IMR-90 (cell line): Measurements from ENCODE around the gene SRC. TPM values are rescaled to one million over a fixed set of nuclear protein-coding genes. Genes with fewer than 3 reads are reported as not detected.

Experiments
- ATAC-seq: fragments of 200-7000 bp; cut with Tn5 transposase; 2 replicates; pipeline ENCODE4 v1.9.1; 2020; ENCODE audit warnings: low read depth, mild to moderate bottlenecking, moderate library complexity
- BruUV-seq: library from RNA; stranded (reverse); fragments of 400-500 nt; replicated peaks from 2 replicates; lab custom pipeline; 2021; lab: Mats Ljungman, UMichigan
- CTCF ChIA-PET: fragments of 300-600 bp; formaldehyde crosslinking; extraction: SDS; loops from one replicate; lab custom pipeline; 2021; ENCODE audit warnings: antibody characterized with exemption; lab: Yijun Ruan, JAX
- POLR2A ChIA-PET: fragments of 300-600 bp; sonication (Branson Sonifier 250); formaldehyde crosslinking; loops from one replicate; lab custom pipeline; 2022; ENCODE audit warnings: antibody characterized with exemption; ENCODE audit not compliant: unreplicated experiment; lab: Charles Lee
- DNase-seq: peaks from one replicate; pipeline ENCODE4 v3.0.0; 2013
- H2AFZ ChIP-seq: replicated peaks from 2 replicates; pipeline ENCODE3; 2013; ENCODE audit warnings: low read length, mild to moderate bottlenecking; ENCODE audit not compliant: poor library complexity
- H2AK5ac ChIP-seq: 2 replicates; pipeline ENCODE4 v1.6.1; 2013; ENCODE audit warnings: low read depth, low read length, inconsistent platforms
- H2AK9ac ChIP-seq: replicated peaks from 2 replicates; pipeline ENCODE3; 2013; ENCODE audit warnings: mild to moderate bottlenecking, low read depth, low read length, moderate library complexity; ENCODE audit not compliant: poor library complexity
- H2BK120ac ChIP-seq: 2 replicates; pipeline ENCODE4 v1.6.1; 2013; ENCODE audit warnings: low read depth, low read length, inconsistent platforms
- H2BK15ac ChIP-seq: 3 replicates; pipeline ENCODE4 v1.6.1; 2013; ENCODE audit warnings: low read depth, low read length, inconsistent platforms
- H2BK20ac ChIP-seq: 2 replicates; pipeline ENCODE4 v1.6.1; 2013; ENCODE audit warnings: low read depth, mild to moderate bottlenecking, inconsistent platforms, low read length, moderate library complexity
- H2BK5ac ChIP-seq: 2 replicates; pipeline ENCODE4 v1.6.1; 2013; ENCODE audit warnings: mild to moderate bottlenecking, low read depth, low read length, inconsistent platforms; ENCODE audit not compliant: poor library complexity, severe bottlenecking
- H3K14ac ChIP-seq: replicated peaks from 2 replicates; pipeline ENCODE4 v1.6.1; 2013; ENCODE audit warnings: low read depth, low read length, inconsistent platforms
- H3K18ac ChIP-seq: 2 replicates; pipeline ENCODE4 v1.6.1; 2013; ENCODE audit warnings: low read depth, low read length, control low read depth
- H3K23ac ChIP-seq: 2 replicates; pipeline ENCODE4 v1.6.1; 2013; ENCODE audit warnings: low read depth, low read length, inconsistent platforms
- H3K27ac ChIP-seq: 2 replicates; pipeline ENCODE4 v1.5.1; 2013; ENCODE audit warnings: mild to moderate bottlenecking, control low read depth, low read length; ENCODE audit not compliant: insufficient read depth
- H3K27me3 ChIP-seq: 2 replicates; pipeline ENCODE4 v1.6.1; 2013; ENCODE audit warnings: low read length; ENCODE audit not compliant: control insufficient read depth, insufficient read depth
- H3K36me3 ChIP-seq: 2 replicates; pipeline ENCODE4 v1.6.1; 2013; ENCODE audit warnings: low read length, mixed read lengths; ENCODE audit not compliant: control insufficient read depth, insufficient read depth
- H3K4ac ChIP-seq: 2 replicates; pipeline ENCODE4 v1.6.1; 2013; ENCODE audit warnings: low read depth, low read length, inconsistent platforms
- H3K4me1 ChIP-seq: 2 replicates; pipeline ENCODE4 v1.6.1; 2013; ENCODE audit warnings: low read length, mixed read lengths; ENCODE audit not compliant: control insufficient read depth, insufficient read depth
- H3K4me2 ChIP-seq: 2 replicates; pipeline ENCODE4 v1.6.1; 2013; ENCODE audit warnings: low read depth, mild to moderate bottlenecking, control low read depth, low read length, moderate library complexity
- H3K4me3 ChIP-seq: 2 replicates; pipeline ENCODE4 v1.5.1; 2013; ENCODE audit warnings: low read depth, mild to moderate bottlenecking, control low read depth, low read length, moderate library complexity; ENCODE audit not compliant: insufficient read depth
- H3K56ac ChIP-seq: 2 replicates; pipeline ENCODE4 v1.6.1; 2013; ENCODE audit warnings: low read length, inconsistent platforms; ENCODE audit not compliant: insufficient read depth; ENCODE audit errors: extremely low read depth
- H3K79me1 ChIP-seq, 2 experiments: 2 replicates each; pipeline ENCODE4 v1.6.1; 2013; ENCODE audit warnings: low read length in 2 of 2, inconsistent platforms in 1 of 2, low read depth in 1 of 2
- H3K9ac ChIP-seq: 2 replicates; pipeline ENCODE4 v1.6.1; 2013; ENCODE audit warnings: low read depth, low read length, control low read depth
- H3K9me1 ChIP-seq: 2 replicates; pipeline ENCODE4 v1.6.1; 2013; ENCODE audit warnings: low read length, inconsistent platforms; ENCODE audit not compliant: insufficient read depth
- H3K9me3 ChIP-seq: 2 replicates; pipeline ENCODE4 v1.6.1; 2013; ENCODE audit warnings: low read length; ENCODE audit not compliant: control insufficient read depth, insufficient read depth
- H4K20me1 ChIP-seq: 2 replicates; pipeline ENCODE4 v1.6.1; 2013; ENCODE audit warnings: low read length, inconsistent platforms; ENCODE audit not compliant: insufficient read depth
- H4K5ac ChIP-seq: 2 replicates; pipeline ENCODE4 v1.6.1; 2013; ENCODE audit warnings: mild to moderate bottlenecking, low read depth, low read length, control low read depth
- H4K8ac ChIP-seq, 2 experiments: 2 replicates each; pipeline ENCODE4 v1.6.1; 2013; ENCODE audit warnings: low read depth in 2 of 2, low read length in 2 of 2, control low read depth in 1 of 2, inconsistent platforms in 1 of 2
- H4K91ac ChIP-seq: 2 replicates; pipeline ENCODE4 v1.6.1; 2013; ENCODE audit warnings: low read depth, low read length, inconsistent platforms; ENCODE audit not compliant: insufficient read depth
- MAFK ChIP-seq: IDR thresholded peaks from 2 replicates; pipeline ENCODE4 v1.6.1; 2012; ENCODE audit warnings: low read depth, low read length, improper control_type of control experiment
- RFX5 ChIP-seq: IDR thresholded peaks from 2 replicates; pipeline ENCODE4 v1.8.0; 2012; ENCODE audit warnings: low read depth, mild to moderate bottlenecking, low read length, moderate library complexity
- WGBS, 2 experiments: methylation state at CpG; one replicate each; pipeline versions ENCODE4 v1.1.5 to v1.1.7; 2013; ENCODE audit warnings: missing lambda C conversion rate in 2 of 2; ENCODE audit not compliant: insufficient read length in 1 of 2; ENCODE audit errors: extremely low coverage in 2 of 2; 5-methylcytosine and 5-hydroxymethylcytosine counted together
- dilution Hi-C: fragments of 300-500 bp; cut with HindIII; formaldehyde crosslinking; loops from one replicate; pipeline ENCODE4 v1.14.3; 2018; ENCODE audit warnings: low sequenced_read_pairs; ENCODE audit not compliant: unreplicated experiment
- in situ Hi-C: fragments of 300-500 bp; cut with MboI; formaldehyde crosslinking; loops from 3 replicates; pipeline ENCODE4 v1.14.3; 2019; ENCODE audit warnings: low sequenced_read_pairs, inconsistent platforms, mixed read lengths
- intact Hi-C: fragments of 100-400 bp; cut with micrococcal nuclease; formaldehyde crosslinking; loops from 2 replicates; pipeline ENCODE4 v1.10.0; 2022
- polyA plus RNA-seq, 3 experiments: library from polyadenylated mRNA; depleted of rRNA; stranded (reverse); fragments of >200 nt; gene quantifications; 2 replicates each; pipeline ENCODE4 v1.2.3, GENCODE V29; 2012; ENCODE audit warnings: low replicate concordance in 1 of 3
- total RNA-seq: library from RNA; depleted of rRNA; stranded (reverse); fragments of >200 nt; gene quantifications from 2 replicates; pipeline ENCODE4 v1.2.3, GENCODE V29; 2012

The SRC gene
- total and polyA plus RNA-seq, 2 of the 4 experiments (the other 2 are of a cell fraction), result 7.0 to 24.2 TPM

GRCh38 chr20:37335642-37336368 lies 10.1 kb upstream of the SRC start:
- no peaks in the 10 kb centered on the region for H3K9me3 ChIP-seq
- H4K20me1 ChIP-seq, result no peaks in the 10 kb centered on the region
- peak overlapping the region; percentile 84 for H2AK9ac ChIP-seq
- no TSS peak for BruUV-seq
- 78% methylated on average over 5 of the region's 15 CpGs; no CpG with 5 or more reads in 1 of the 2 experiments for WGBS, 2 experiments
- ChIA-PET POLR2A (no interaction called here), CTCF (no interaction called here)
- no peak overlapping the region for H3K18ac ChIP-seq
- no peak overlapping the region for H2BK5ac ChIP-seq
- no peaks in the 10 kb centered on the region for H3K36me3 ChIP-seq
- H2AK5ac ChIP-seq, result peak overlapping the region; percentile 82
- H3K4ac ChIP-seq, result peak overlapping the region; percentile 74
- in situ Hi-C loops, result no loop called here
- peak; percentile 34 for DNase-seq
- peak overlapping the region; percentile 47; the same call in 1 of the 2 replicates for H2BK120ac ChIP-seq
- dilution Hi-C loops, result no loop called here
- peak overlapping the region in 1 of 2 experiments; percentile 64; a peak in 1 of 4 replicates for H4K8ac ChIP-seq
- H3K9me1 ChIP-seq, result peaks cover 2% of the 10 kb centered on the region; the same call in 1 of the 2 replicates
- no peak overlapping the region for H3K23ac ChIP-seq
- ATAC-seq, result peak; percentile 79
- H3K27me3 ChIP-seq, result no peaks in the 10 kb centered on the region
- peak overlapping the region; percentile 63; the same call in 1 of the 2 replicates for H3K14ac ChIP-seq
- no peak overlapping the region for H3K9ac ChIP-seq
- H3K4me1 ChIP-seq, result peaks cover 8% of the 10 kb centered on the region
- intact Hi-C loops, result no loop called here
- H3K4me3 ChIP-seq, result no peak overlapping the region
- peak overlapping the region; percentile 13; the same call in 1 of the 2 replicates for H4K91ac ChIP-seq
- H2AFZ ChIP-seq, result peak overlapping the region; percentile 78
- no peak overlapping the region for H4K5ac ChIP-seq
- H3K56ac ChIP-seq, result no peak overlapping the region
- H3K27ac ChIP-seq, result no peak overlapping the region
- H3K79me1 ChIP-seq, result no peaks in the 10 kb centered on the region; a peak in 1 of 4 replicates
- no peak overlapping the region for H2BK15ac ChIP-seq
- H2BK20ac ChIP-seq, result peak overlapping the region; percentile 76; the same call in 1 of the 2 replicates
- TF ChIP-seq MAFK (0 out of 2 replicates have a peak, but pooled peaks have one; percentile 8), RFX5 (no peak)
- no peak overlapping the region for H3K4me2 ChIP-seq
